ENCODE data around the gene KHDRBS1. TPM values are rescaled to one million over a fixed set of nuclear protein-coding genes. Genes with fewer than 3 reads are reported as not detected.

The KHDRBS1 gene
- total RNA-seq, 2 donors from 2014 or later, result 36.6 to 37.1 TPM

GRCh38 chr1:31978843-31979400 is 34.7 kb upstream of the KHDRBS1 start:
- no peaks in the 10 kb centered on the region for H3K4me1 ChIP-seq
- WGBS, 2 donors, result 58 to 71% methylated on average over 4 of the region's 4 CpGs
- no peak for ATAC-seq
- no peak overlapping the region for H3K27ac ChIP-seq
- intact Hi-C loops (cut with DNase I), result no loop called here
- no peak for DNase-seq
- H3K9me3 ChIP-seq, result no peaks in the 10 kb centered on the region
- TF ChIP-seq CTCF (IDR thresholded peaks at IDR 0.05), result no peak
- TF ChIP-seq POLR2A (IDR thresholded peaks at IDR 0.05), result no peak
- no peaks in the 10 kb centered on the region for H3K36me3 ChIP-seq (replicated peaks in 1 of 2; ENCODE audit: insufficient read depth in 1 of 2, low read depth in 2 of 2)
- H3K4me3 ChIP-seq, result no peak overlapping the region
- no peaks in the 10 kb centered on the region for H3K27me3 ChIP-seq

GRCh38 chr1:31980835-31981455 is 32.7 kb upstream of the KHDRBS1 start:
- intact Hi-C loops (cut with DNase I), result no loop called here
- Histone ChIP-seq H3K4me3 (no peak overlapping the region), H3K9me3 (no peaks in the 10 kb centered on the region), H3K4me1 (no peaks in the 10 kb centered on the region), H3K27ac (no peak overlapping the region), H3K36me3 (replicated peaks in 1 of 2; ENCODE audit: insufficient read depth in 1 of 2, low read depth in 2 of 2) (no peaks in the 10 kb centered on the region), H3K27me3 (no peaks in the 10 kb centered on the region)
- no peak for DNase-seq
- TF ChIP-seq POLR2A (IDR thresholded peaks at IDR 0.05) (no peak), CTCF (IDR thresholded peaks at IDR 0.05) (no peak)
- 70 to 75% methylated on average over 8 to 10 of the region's 10 CpGs for WGBS, 2 donors
- no peak for ATAC-seq

- Histone ChIP-seq H3K9me3 (no peaks in the 10 kb centered on the region), H3K36me3 (replicated peaks in 1 of 2; ENCODE audit: insufficient read depth in 1 of 2, low read depth in 2 of 2) (no peaks in the 10 kb centered on the region), H3K4me1 (no peaks in the 10 kb centered on the region), H3K4me3 (no peak overlapping the region), H3K27me3 (no peaks in the 10 kb centered on the region), H3K27ac (no peak overlapping the region)
- no peak for TF ChIP-seq CTCF (IDR thresholded peaks at IDR 0.05)
- TF ChIP-seq POLR2A (IDR thresholded peaks at IDR 0.05), result no peak
- intact Hi-C loops (cut with DNase I), result no loop called here
- WGBS, 2 donors, result 86 to 89% methylated on average over 2 of the region's 2 CpGs
- ATAC-seq, result no peak
- no peak for DNase-seq
Observed at GRCh38 chr1:31981456-31981839, 32.2 kb upstream of the KHDRBS1 start.

GRCh38 chr1:31981972-31982371 is 31.7 kb upstream of the KHDRBS1 start:
- intact Hi-C loops (cut with DNase I), result no loop called here
- no peaks in the 10 kb centered on the region for H3K4me1 ChIP-seq
- H3K9me3 ChIP-seq, result no peaks in the 10 kb centered on the region
- DNase-seq (no peak), ATAC-seq (no peak)
- H3K36me3 ChIP-seq (replicated peaks in 1 of 2; ENCODE audit: insufficient read depth in 1 of 2, low read depth in 2 of 2), result no peaks in the 10 kb centered on the region
- WGBS, 2 donors, result 63% methylated on average over 3 of the region's 3 CpGs
- TF ChIP-seq POLR2A (IDR thresholded peaks at IDR 0.05) (no peak), CTCF (IDR thresholded peaks at IDR 0.05) (no peak)
- no peaks in the 10 kb centered on the region for H3K27me3 ChIP-seq
- H3K4me3 ChIP-seq, result no peak overlapping the region
- no peak overlapping the region for H3K27ac ChIP-seq

All from body of pancreas (tissue), 4 donors.